ENCODE results near the gene CLBA1. TPM values are rescaled to one million over a fixed set of nuclear protein-coding genes. Genes with fewer than 3 reads are reported as not detected.

The CLBA1 gene
- total and polyA plus RNA-seq, 12 donors, result 6.3 to 22.5 (median 9.5) TPM

GRCh38 chr14:104983231-104983721 is 2.3 kb upstream of the CLBA1 start:
- Histone ChIP-seq H3K36me3 (replicated peaks in 1 of 2) (no peaks in the 10 kb centered on the region), H3K9me3 (replicated peaks in 1 of 3) (no peaks in the 10 kb centered on the region), H3K4me3 (no peak overlapping the region), H3K27me3 (no peaks in the 10 kb centered on the region), H3K27ac (no peak overlapping the region), H3K4me1 (replicated peaks in 1 of 2) (peaks cover 5 to 18% of the 10 kb centered on the region in 2 donors)
- no peak for DNase-seq
- TF ChIP-seq CTCF (IDR thresholded peaks at IDR 0.05), result no peak
- TF ChIP-seq POLR2A (IDR thresholded peaks at IDR 0.05), result no peak
- intact Hi-C loops (cut with DNase I), result loop anchor here in 1 of 2 donors (5.0 kb wide), 1 partner anchor 44 kb away; no protein-coding TSS in a partner anchor
- 73 to 82% (median 80%) methylated on average over 5 to 12 of the region's 12 CpGs for WGBS, 4 donors

- DNase-seq, result no peak
- Histone ChIP-seq H3K36me3 (replicated peaks in 1 of 2) (no peaks in the 10 kb centered on the region), H3K4me3 (no peak overlapping the region), H3K4me1 (replicated peaks in 1 of 2) (peaks cover 5 to 18% of the 10 kb centered on the region in 2 donors), H3K9me3 (replicated peaks in 1 of 3) (no peaks in the 10 kb centered on the region), H3K27me3 (no peaks in the 10 kb centered on the region), H3K27ac (peak overlapping the region in 1 of 5 donors; percentile 74)
- WGBS, 4 donors, result 84 to 89% (median 88%) methylated on average over 5 to 15 of the region's 15 CpGs
- TF ChIP-seq CTCF (IDR thresholded peaks at IDR 0.05), result no peak
- no peak for TF ChIP-seq POLR2A (IDR thresholded peaks at IDR 0.05)
- intact Hi-C loops (cut with DNase I), result loop anchor here in 1 of 2 donors (5.0 kb wide), 1 partner anchor 43 kb away; no protein-coding TSS in a partner anchor
Measured at GRCh38 chr14:104984056-104984894, 1.3 kb upstream of the CLBA1 start.

- TF ChIP-seq POLR2A (IDR thresholded peaks at IDR 0.05) (no peak), CTCF (IDR thresholded peaks at IDR 0.05) (no peak)
- no peak for DNase-seq
- H3K9me3 ChIP-seq (replicated peaks in 1 of 3), result no peaks in the 10 kb centered on the region
- peak overlapping the region in 2 of 4 donors; percentile 42 to 76 for H3K4me3 ChIP-seq
- no peak overlapping the region for H3K27ac ChIP-seq
- H3K4me1 ChIP-seq (replicated peaks in 1 of 2), result peaks cover 5 to 14% of the 10 kb centered on the region in 2 donors
- intact Hi-C loops (cut with DNase I), result no loop called here
- no peaks in the 10 kb centered on the region for H3K27me3 ChIP-seq
- 49 to 86% (median 62%) methylated on average over 8 to 19 of the region's 19 CpGs for WGBS, 4 donors
- H3K36me3 ChIP-seq (replicated peaks in 1 of 2), result no peaks in the 10 kb centered on the region
Measured at GRCh38 chr14:104986487-104987164, 1.0 kb downstream of the CLBA1 start.
